GM18526 (cell line): ENCODE data around the gene BLVRB.

Source experiments
- POLR2A ChIP-seq: IDR thresholded peaks from 3 replicates; pipeline ENCODE4 v1.6.1; 2011; ENCODE audit not compliant: insufficient read length; ENCODE audit errors: extremely low read depth

The BLVRB gene

DNA sequence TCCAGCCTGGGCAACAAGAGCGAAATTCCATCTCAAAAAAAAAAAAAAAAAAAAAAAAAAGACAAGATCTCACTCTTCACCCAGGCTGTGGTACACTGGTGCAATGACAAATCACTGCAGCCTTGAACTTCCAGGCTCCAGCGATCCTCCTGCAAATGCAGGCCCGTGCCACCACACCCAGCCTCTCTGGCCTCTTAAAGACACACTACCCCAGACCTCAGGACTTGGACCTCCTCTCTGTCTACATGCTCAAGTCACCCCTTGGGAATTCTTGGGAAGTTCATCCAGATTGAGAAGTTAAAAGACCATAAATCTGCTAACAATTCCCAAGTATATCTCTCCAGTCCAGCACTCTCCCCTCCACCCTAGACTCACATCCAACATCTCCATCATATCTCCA is 65.0 kb downstream of the BLVRB start:
- TF ChIP-seq POLR2A: no peak

DNA sequence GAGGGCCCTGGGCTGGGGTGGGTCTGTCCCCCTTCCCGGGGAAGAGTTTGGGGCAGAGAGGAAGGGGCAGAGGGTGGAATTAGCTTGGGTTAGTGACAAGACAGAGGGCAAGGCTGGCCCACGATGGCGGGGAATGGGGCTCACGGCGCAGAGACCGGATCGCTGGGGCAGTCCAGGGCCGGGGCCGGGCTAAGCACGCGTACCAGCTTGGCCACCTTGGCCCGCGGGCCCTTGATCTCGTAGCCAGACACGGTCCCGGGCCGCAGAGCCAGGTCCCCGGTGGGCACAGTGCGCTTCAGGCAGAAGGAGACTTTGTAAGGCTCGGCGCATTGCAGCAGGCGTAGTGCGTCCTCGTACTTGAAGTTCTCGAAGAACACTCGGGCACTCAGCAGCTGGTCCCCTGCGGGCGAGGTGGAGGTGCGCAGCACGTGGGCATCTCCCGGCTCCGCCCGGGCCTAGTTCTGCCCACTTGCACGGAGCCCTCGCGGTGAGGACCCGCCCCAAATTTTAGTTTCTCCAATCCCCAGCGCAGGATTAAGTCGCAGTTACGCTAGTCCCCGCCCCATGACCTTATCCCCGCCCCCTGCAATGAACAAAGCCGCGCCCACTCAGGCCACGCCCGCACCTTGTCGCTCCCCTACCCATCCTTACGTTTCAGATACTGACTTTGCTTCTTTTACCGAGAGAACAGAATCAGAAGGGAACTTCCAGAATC is 67.0 kb downstream of the BLVRB start:
- no peak for TF ChIP-seq POLR2A
